BJ (cell line): ENCODE data around the gene FAM180A. TPM values are rescaled to one million over a fixed set of nuclear protein-coding genes. Genes with fewer than 3 reads are reported as not detected.

Source experiments
- CTCF ChIA-PET: fragments of 350-600 bp; formaldehyde crosslinking; extraction: SDS; loops from one replicate; lab custom pipeline; 2021; ENCODE audit warnings: antibody characterized with exemption, inconsistent platforms; lab: Yijun Ruan, JAX
- POLR2A ChIA-PET: fragments of 300-600 bp; sonication (Branson Sonifier 250); formaldehyde crosslinking; extraction: SDS; loops from one replicate; lab custom pipeline; 2021; ENCODE audit warnings: antibody characterized with exemption; lab: Charles Lee
- DNase-seq: peaks from one replicate; pipeline ENCODE4 v3.0.0-alpha.2; 2011; ENCODE audit warnings: low read depth
- H3K27me3 ChIP-seq: 2 replicates; pipeline ENCODE4 v1.6.0; 2011; ENCODE audit warnings: low read length; ENCODE audit not compliant: control insufficient read depth, insufficient read depth
- H3K36me3 ChIP-seq: 2 replicates; pipeline ENCODE4 v1.5.1; 2011; ENCODE audit warnings: low read length; ENCODE audit not compliant: control insufficient read depth, insufficient read depth
- H3K4me3 ChIP-seq: 2 replicates; pipeline ENCODE4 v1.5.1; 2011; ENCODE audit warnings: low read depth, mild to moderate bottlenecking, control low read depth, low read length
- CTCF ChIP-seq: IDR thresholded peaks from 2 replicates; pipeline ENCODE4 v1.5.1; 2011; ENCODE audit warnings: low read depth, mild to moderate bottlenecking, control low read depth, inconsistent platforms, low read length, moderate library complexity; ENCODE audit not compliant: insufficient read depth
- polyA plus RNA-seq: library from polyadenylated mRNA; depleted of rRNA; stranded (reverse); fragments of >200 nt; gene quantifications from 2 replicates; pipeline ENCODE4 v1.2.3, GENCODE V29; 2011

Gene FAM180A
- polyA plus RNA-seq, 1 experiment: 2.1 TPM

- CTCF ChIA-PET: interaction anchor here (0.8 to 3.2 kb wide), 8 partner anchors 11 to 82 kb away, joined by 3 to 16 read pairs (median 4); no protein-coding TSS in a partner anchor
- no peak overlapping the region for H3K4me3 ChIP-seq
- no peaks in the 10 kb centered on the region for H3K27me3 ChIP-seq
- DNase-seq: no peak
- POLR2A ChIA-PET: interaction anchor here (0.5 kb wide), 1 partner anchor 1017 kb away, joined by 6 read pairs; no protein-coding TSS in a partner anchor
- no peak for TF ChIP-seq CTCF
- H3K36me3 ChIP-seq: no peaks in the 10 kb centered on the region
Observed at GRCh38 chr7:135712182-135712782, 36.3 kb downstream of the FAM180A start.

GRCh38 chr7:135711139-135711469 is 37.5 kb downstream of the FAM180A start:
- Histone ChIP-seq H3K4me3 (no peak overlapping the region), H3K27me3 (no peaks in the 10 kb centered on the region), H3K36me3 (no peaks in the 10 kb centered on the region)
- ChIA-PET POLR2A (no interaction called here), CTCF (interaction anchor here (0.8 to 3.2 kb wide), 12 partner anchors 10 to 63 kb away, joined by 3 to 16 read pairs (median 4); no protein-coding TSS in a partner anchor)
- DNase-seq: no peak
- TF ChIP-seq CTCF: no peak

- CTCF ChIA-PET: interaction anchor here (0.6 to 3.2 kb wide), 15 partner anchors 10 to 1077 kb away, joined by 3 to 16 read pairs (median 4); no protein-coding TSS in a partner anchor
- DNase-seq: no peak
- Histone ChIP-seq H3K36me3 (no peaks in the 10 kb centered on the region), H3K4me3 (no peak overlapping the region), H3K27me3 (no peaks in the 10 kb centered on the region)
- POLR2A ChIA-PET: no interaction called here
- peak; percentile 65 for TF ChIP-seq CTCF
Observed at GRCh38 chr7:135710417-135711138, 38.0 kb downstream of the FAM180A start.

GRCh38 chr7:135709508-135709907 is 39.1 kb downstream of the FAM180A start:
- CTCF ChIA-PET: interaction anchor here (0.6 to 2.0 kb wide), 4 partner anchors 12 to 1076 kb away, joined by 3 to 7 read pairs (median 4); no protein-coding TSS in a partner anchor
- DNase-seq: no peak
- Histone ChIP-seq H3K27me3 (no peaks in the 10 kb centered on the region), H3K36me3 (no peaks in the 10 kb centered on the region), H3K4me3 (no peak overlapping the region)
- POLR2A ChIA-PET: no interaction called here
- no peak for TF ChIP-seq CTCF

- ChIA-PET CTCF (interaction anchor here (1.7 kb wide), 1 partner anchor 9 kb away, joined by 3 read pairs; no protein-coding TSS in a partner anchor), POLR2A (no interaction called here)
- Histone ChIP-seq H3K4me3 (no peak overlapping the region), H3K27me3 (no peaks in the 10 kb centered on the region), H3K36me3 (no peaks in the 10 kb centered on the region)
- DNase-seq: no peak
- no peak for TF ChIP-seq CTCF
Observed at GRCh38 chr7:135708041-135708440, 40.6 kb downstream of the FAM180A start.
